ENCODE data around the gene TCIRG1. TPM values are rescaled to one million over a fixed set of nuclear protein-coding genes. Genes with fewer than 3 reads are reported as not detected.
"Not testable (repeated sequence)": the region's sequence is repeated elsewhere in the genome, so short reads cannot be mapped to it uniquely, and the experiment has no call there.

Gene TCIRG1
- total RNA-seq, 1 donor from 2014 or later: 23.4 TPM

DNA sequence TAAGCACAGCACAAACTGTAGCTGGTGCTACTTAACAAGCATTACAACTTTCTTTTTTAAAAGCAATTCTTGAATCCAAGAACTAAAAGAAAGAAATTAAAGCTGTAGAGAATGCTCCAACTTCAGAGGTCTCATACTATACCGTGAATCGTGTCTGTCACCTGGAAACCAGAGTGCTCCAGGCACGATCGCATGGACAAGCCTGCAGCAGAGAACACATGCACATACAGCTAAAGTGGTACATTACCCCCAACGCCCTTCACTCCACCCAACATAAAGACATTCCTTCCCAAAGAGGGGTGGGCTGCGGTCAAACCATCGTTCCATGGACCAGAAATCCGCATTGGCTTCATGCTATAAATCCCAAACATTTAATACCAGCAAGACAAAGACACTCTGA, 50.9 kb downstream of the TCIRG1 start:
- no peaks in the 10 kb centered on the region for H3K27me3 ChIP-seq (ENCODE audit: low read depth)
- H3K27ac ChIP-seq (replicated peaks): no peak overlapping the region
- TF ChIP-seq, protein P1, sequence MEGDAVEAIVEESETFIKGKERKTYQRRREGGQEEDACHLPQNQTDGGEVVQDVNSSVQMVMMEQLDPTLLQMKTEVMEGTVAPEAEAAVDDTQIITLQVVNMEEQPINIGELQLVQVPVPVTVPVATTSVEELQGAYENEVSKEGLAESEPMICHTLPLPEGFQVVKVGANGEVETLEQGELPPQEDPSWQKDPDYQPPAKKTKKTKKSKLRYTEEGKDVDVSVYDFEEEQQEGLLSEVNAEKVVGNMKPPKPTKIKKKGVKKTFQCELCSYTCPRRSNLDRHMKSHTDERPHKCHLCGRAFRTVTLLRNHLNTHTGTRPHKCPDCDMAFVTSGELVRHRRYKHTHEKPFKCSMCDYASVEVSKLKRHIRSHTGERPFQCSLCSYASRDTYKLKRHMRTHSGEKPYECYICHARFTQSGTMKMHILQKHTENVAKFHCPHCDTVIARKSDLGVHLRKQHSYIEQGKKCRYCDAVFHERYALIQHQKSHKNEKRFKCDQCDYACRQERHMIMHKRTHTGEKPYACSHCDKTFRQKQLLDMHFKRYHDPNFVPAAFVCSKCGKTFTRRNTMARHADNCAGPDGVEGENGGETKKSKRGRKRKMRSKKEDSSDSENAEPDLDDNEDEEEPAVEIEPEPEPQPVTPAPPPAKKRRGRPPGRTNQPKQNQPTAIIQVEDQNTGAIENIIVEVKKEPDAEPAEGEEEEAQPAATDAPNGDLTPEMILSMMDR (IDR thresholded peaks at IDR 0.05; ENCODE audit: borderline replicate concordance): no peak
- H3K4me3 ChIP-seq: no peak overlapping the region
- no peaks in the 10 kb centered on the region for H3K9me3 ChIP-seq (replicated peaks)
- DNase-seq: no peak
- H3K36me3 ChIP-seq: no peaks in the 10 kb centered on the region
- intact Hi-C loops (cut with micrococcal nuclease): no loop called here
- H3K4me1 ChIP-seq: peaks cover 27% of the 10 kb centered on the region

DNA sequence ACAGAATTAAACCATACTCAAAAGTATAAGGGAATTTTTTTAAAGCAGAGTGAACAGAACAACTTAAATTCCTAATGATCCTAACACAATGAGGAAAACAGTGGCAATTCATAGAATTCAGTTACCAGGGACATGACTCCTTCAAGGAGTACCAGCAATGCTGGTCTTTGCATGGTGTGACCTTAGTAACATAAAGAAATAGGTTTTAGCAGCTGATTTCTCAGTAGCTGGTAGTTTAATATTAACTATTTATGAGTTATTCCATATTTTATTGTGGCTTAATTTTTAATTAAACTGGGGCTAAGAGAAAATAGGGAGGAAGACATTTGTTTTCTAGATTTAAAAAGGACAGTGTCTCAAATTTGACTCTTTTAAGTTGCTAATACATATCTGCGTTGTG, 51.5 kb downstream of the TCIRG1 start:
- no peaks in the 10 kb centered on the region for H3K27me3 ChIP-seq (ENCODE audit: low read depth)
- no peak for DNase-seq
- H3K4me3 ChIP-seq: no peak overlapping the region
- no peaks in the 10 kb centered on the region for H3K9me3 ChIP-seq (replicated peaks)
- intact Hi-C loops (cut with micrococcal nuclease): no loop called here
- no peaks in the 10 kb centered on the region for H3K36me3 ChIP-seq
- peaks cover 30% of the 10 kb centered on the region for H3K4me1 ChIP-seq
- peak overlapping the region; percentile 13 for H3K27ac ChIP-seq (replicated peaks)
- TF ChIP-seq, protein P1 (IDR thresholded peaks at IDR 0.05; ENCODE audit: borderline replicate concordance): no peak

DNA sequence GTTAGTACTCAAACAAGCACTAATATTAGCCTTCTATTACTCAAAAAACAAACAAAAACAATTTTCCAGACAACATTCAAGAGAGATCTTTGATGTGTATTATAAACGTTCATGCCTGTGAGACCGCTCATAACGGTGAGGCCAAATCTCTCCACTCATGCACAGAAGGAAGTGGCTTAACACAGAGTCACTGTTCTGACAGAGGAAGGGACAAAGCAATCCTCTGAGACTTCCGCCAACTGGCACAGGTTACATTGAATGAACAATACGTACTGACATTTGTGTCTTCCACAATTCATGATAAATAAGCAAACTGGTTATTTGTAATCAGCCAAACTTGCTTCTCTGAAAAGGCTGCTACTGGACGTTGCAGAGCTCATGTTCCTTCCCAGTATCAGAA, 51.9 kb downstream of the TCIRG1 start:
- TF ChIP-seq, protein P1 (IDR thresholded peaks at IDR 0.05; ENCODE audit: borderline replicate concordance): no peak
- H3K4me3 ChIP-seq: no peak overlapping the region
- no peak for DNase-seq
- H3K36me3 ChIP-seq: no peaks in the 10 kb centered on the region
- intact Hi-C loops (cut with micrococcal nuclease): no loop called here
- no peaks in the 10 kb centered on the region for H3K9me3 ChIP-seq (replicated peaks)
- H3K27me3 ChIP-seq (ENCODE audit: low read depth): no peaks in the 10 kb centered on the region
- peak overlapping the region; percentile 13 for H3K27ac ChIP-seq (replicated peaks)
- peaks cover 30% of the 10 kb centered on the region for H3K4me1 ChIP-seq

DNA sequence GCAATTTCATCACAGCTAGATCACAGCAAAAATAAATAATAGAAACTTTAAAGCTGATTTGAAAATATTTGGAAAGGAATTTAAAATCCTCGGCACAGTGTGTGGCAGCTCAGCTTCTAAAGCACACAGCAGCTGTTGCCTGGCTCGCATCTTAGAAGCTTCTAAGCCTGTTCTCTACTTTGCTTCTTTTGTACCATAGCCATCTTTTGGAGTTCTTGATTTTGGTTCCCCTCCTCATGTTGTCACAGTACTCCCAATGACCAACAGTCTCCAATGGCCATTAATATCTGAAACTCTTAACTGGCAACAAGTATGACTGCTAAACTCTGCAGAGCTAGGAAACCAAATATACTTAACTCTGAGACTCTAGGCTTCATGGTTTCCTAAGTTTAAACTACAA, 53.6 kb downstream of the TCIRG1 start:
- H3K9me3 ChIP-seq (replicated peaks): no peaks in the 10 kb centered on the region
- no peak for DNase-seq
- intact Hi-C loops (cut with micrococcal nuclease): no loop called here
- no peaks in the 10 kb centered on the region for H3K36me3 ChIP-seq
- H3K4me3 ChIP-seq: no peak overlapping the region
- no peak overlapping the region for H3K27ac ChIP-seq (replicated peaks)
- H3K4me1 ChIP-seq: peaks cover 34% of the 10 kb centered on the region
- no peaks in the 10 kb centered on the region for H3K27me3 ChIP-seq (ENCODE audit: low read depth)
- TF ChIP-seq, protein P1 (IDR thresholded peaks at IDR 0.05; ENCODE audit: borderline replicate concordance): no peak

DNA sequence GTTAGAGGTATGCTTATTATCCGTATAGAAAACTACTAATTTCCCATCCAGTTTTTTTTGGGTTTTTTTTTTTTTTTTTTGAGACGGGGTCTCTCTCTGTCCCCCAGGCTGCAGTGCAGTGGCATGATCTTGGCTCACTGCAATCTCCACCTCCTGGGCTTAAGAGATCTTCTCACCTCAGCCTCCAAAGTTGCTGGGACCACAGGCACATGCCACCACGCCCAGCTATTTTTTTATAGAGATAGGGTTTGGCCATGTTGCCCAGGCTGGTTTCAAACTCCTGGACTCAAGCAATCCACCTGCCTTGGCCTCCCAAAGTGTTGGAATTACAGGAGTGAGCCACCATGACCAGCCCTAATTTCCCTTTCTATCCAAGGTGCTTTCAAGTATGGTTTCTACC, 54.1 kb downstream of the TCIRG1 start:
- H3K9me3 ChIP-seq (replicated peaks); intact Hi-C loops (cut with micrococcal nuclease): not testable (repeated sequence)

DNA sequence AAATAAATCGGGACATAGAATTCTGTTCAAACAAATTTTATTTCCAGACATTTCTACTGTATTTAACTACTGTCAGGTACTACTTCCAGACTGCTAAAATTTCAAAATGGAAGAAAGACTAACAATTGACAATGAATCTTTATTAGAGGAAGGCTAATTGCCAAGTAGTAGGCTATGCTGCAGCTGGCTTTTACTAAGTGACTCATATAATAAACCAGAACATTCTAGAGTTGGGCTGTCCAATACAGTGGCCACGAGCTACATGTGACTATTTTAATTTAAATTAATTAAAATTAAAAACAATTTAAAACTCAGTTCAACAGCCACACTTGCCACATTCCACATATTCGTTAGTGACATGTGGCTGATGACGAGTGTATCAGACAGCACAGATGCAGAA, 54.7 kb downstream of the TCIRG1 start:
- DNase-seq: no peak
- no peak overlapping the region for H3K4me3 ChIP-seq
- intact Hi-C loops (cut with micrococcal nuclease): no loop called here
- no peak overlapping the region for H3K27ac ChIP-seq (replicated peaks)
- no peaks in the 10 kb centered on the region for H3K36me3 ChIP-seq
- no peaks in the 10 kb centered on the region for H3K9me3 ChIP-seq (replicated peaks)
- H3K27me3 ChIP-seq (ENCODE audit: low read depth): no peaks in the 10 kb centered on the region
- TF ChIP-seq, protein P1 (IDR thresholded peaks at IDR 0.05; ENCODE audit: borderline replicate concordance): no peak
- peaks cover 41% of the 10 kb centered on the region for H3K4me1 ChIP-seq

More for the DNA sequence above, 54.1 kb downstream of the TCIRG1 start:
- H3K4me3 ChIP-seq; H3K27me3 ChIP-seq (ENCODE audit: low read depth); DNase-seq; H3K36me3 ChIP-seq; H3K27ac ChIP-seq (replicated peaks): not testable (repeated sequence)
- peaks cover 40% of the 10 kb centered on the region for H3K4me1 ChIP-seq

All from left ventricle myocardium inferior (tissue), 1 donor.